22Rv1 (cell line): ENCODE measurements around the gene UBA1.

Source experiments
- ZFX ChIP-seq: fragments of 450-650 bp; IDR thresholded peaks from 2 replicates; pipeline ENCODE4 v1.6.1; 2017; ENCODE audit warnings: antibody characterized with exemption, borderline replicate concordance
- TF ChIP-seq, protein P1 (sequence below): fragments of 450-650 bp; IDR thresholded peaks from 2 replicates; pipeline ENCODE4 v1.5.1; 2017; ENCODE audit warnings: mild to moderate bottlenecking

DNA sequence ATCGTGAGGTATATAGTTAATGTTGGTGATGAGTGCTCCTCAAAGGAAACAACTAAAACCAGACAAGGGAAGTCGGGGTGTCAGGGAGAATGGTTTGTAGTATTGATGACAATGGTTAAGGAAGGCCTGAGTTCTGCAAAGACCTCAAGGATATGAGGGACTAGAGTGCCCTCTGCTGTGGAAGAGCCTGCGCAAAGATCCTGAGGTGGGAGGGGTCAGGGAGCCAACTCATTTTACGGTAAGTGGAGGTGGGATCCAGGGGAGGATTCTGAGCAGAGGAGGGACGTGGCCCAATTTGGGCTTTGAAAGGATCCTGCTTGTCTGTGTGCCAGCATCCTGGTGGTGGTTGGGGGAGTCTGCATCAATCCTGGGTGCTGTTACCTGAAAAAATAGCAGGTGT is 11.3 kb downstream of the UBA1 start:
- TF ChIP-seq, protein P1, sequence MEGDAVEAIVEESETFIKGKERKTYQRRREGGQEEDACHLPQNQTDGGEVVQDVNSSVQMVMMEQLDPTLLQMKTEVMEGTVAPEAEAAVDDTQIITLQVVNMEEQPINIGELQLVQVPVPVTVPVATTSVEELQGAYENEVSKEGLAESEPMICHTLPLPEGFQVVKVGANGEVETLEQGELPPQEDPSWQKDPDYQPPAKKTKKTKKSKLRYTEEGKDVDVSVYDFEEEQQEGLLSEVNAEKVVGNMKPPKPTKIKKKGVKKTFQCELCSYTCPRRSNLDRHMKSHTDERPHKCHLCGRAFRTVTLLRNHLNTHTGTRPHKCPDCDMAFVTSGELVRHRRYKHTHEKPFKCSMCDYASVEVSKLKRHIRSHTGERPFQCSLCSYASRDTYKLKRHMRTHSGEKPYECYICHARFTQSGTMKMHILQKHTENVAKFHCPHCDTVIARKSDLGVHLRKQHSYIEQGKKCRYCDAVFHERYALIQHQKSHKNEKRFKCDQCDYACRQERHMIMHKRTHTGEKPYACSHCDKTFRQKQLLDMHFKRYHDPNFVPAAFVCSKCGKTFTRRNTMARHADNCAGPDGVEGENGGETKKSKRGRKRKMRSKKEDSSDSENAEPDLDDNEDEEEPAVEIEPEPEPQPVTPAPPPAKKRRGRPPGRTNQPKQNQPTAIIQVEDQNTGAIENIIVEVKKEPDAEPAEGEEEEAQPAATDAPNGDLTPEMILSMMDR = no peak
- no peak for TF ChIP-seq ZFX
